T-helper 17 cell (primary cell): ENCODE measurements around the gene TMEM256. TPM values are rescaled to one million over a fixed set of nuclear protein-coding genes. Genes with fewer than 3 reads are reported as not detected.
"Not testable (repeated sequence)": the region's sequence is repeated elsewhere in the genome, so short reads cannot be mapped to it uniquely, and the experiment has no call there.

Experiments
- ATAC-seq: fragments of 150-1000 bp; cut with Tn5 transposase; 2 replicates; pipeline ENCODE4 v1.10.0; 2021; ENCODE audit warnings: mild to moderate bottlenecking, moderate library complexity
- DNase-seq, 3 donors: peaks; one replicate each; pipeline versions ENCODE4 v3.0.0 to v3.0.0-alpha.2; 2020 to 2021
- H3K9me3 ChIP-seq: one replicate; pipeline ENCODE4 v1.7.0; 2013; ENCODE audit warnings: low read length, mild to moderate bottlenecking; ENCODE audit not compliant: control insufficient read depth, poor library complexity, severe bottlenecking
- H3K27ac Mint-ChIP-seq: one replicate; pipeline ENCODE4 v1.8.0; 2022; ENCODE audit warnings: mild to moderate bottlenecking, moderate library complexity, mixed read lengths
- H3K27me3 Mint-ChIP-seq: one replicate; pipeline ENCODE4 v1.8.0; 2022; ENCODE audit warnings: mixed read lengths
- H3K36me3 Mint-ChIP-seq: one replicate; pipeline ENCODE4 v1.8.0; 2022; ENCODE audit warnings: low read depth, mixed read lengths
- H3K4me1 Mint-ChIP-seq: one replicate; pipeline ENCODE4 v1.8.0; 2022; ENCODE audit warnings: mild to moderate bottlenecking, mixed read lengths
- H3K4me3 Mint-ChIP-seq: one replicate; pipeline ENCODE4 v1.8.0; 2022; ENCODE audit warnings: mild to moderate bottlenecking, moderate library complexity, mixed read lengths
- total RNA-seq, 4 donors: library from RNA in 2 of 4; stranded (reverse) in 2 of 4; gene quantifications; one replicate each; pipeline ENCODE4 v1.2.3 and lab custom pipeline; 2022 to 2026

The TMEM256 gene
- total RNA-seq, 2 donors from 2014 or later: 27.3 to 31.7 TPM

DNA sequence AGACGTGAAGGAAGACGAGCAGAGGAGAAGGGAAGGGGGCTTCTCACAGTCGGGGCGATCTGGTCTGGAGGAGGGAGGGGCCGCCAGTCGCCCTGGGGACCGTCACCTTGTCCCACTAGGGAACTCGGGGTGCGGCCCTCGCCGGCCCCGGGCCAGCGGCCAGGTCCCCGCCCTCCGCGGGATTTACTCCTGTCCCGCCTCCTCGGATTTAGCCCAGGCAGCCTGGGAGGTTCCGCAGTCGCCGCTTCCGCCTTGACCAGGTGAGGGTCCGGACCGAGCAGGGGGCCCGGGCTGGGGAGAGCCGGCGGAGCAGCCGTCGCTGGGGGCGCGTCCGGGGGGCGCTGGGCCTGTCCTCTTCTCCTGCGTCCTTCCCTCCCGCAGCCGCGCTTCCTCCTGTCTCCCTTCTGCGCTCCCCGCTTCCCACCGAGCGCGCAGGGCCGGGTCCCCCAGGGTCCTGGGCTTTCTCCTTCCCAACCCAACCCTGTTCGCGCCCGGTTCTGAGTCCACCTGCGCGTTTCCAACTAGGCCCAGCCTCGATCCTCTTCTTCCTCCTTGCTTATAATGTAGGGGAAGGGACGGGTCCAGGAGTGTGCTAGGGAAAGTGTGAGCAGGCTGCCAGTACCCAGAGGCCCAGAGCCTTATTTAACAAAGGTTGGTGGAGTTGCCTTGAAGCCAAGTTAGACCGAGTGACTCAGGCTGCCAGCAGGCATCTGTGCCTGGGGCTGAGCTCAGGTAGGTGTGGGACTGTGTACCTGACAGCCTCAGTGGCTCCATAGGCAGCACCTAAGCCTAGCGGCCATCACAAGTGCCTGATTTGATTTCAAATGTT, 22.8 kb downstream of the TMEM256 start, which contains the start of gene TNK1:
TNK1 (plus strand) TSS at position 235 of the 829 bp plus-strand sequence. CDS start 1,838 bp downstream, outside the sequence.
- Mint-ChIP-seq H3K27me3 (peaks cover 39% of the 10 kb centered on the region), H3K4me1 (peaks cover 13% of the 10 kb centered on the region), H3K36me3 (peaks cover 6% of the 10 kb centered on the region), H3K4me3 (no peak within 1 kb of the TSS), H3K27ac (no peak within 1 kb of the TSS)
- ATAC-seq (no peak), DNase-seq (no peak)
- H3K9me3 ChIP-seq: no peaks in the 10 kb centered on the region

DNA sequence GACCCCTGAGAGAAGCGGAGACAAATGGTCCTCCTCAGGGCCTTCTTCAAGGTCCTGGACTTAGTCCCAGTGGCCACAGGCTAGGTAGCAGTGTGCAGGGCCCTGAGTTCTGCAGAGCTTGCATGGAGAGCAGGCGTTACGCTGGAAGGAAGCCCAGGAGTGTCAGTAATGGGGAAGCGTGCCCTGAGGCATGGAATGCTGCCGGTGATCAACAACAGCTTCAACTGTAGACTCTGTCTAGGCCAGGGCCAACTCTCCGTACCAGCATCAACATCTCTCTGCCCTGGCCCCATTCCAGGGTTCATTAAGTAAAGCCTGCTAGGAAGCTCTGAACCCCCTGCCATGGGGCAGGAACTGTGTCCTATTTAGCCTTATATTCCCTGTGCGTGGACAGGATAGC, 23.6 kb downstream of the TMEM256 start:
- no peak overlapping the region for H3K27ac Mint-ChIP-seq
- DNase-seq (no peak), ATAC-seq (no peak)
- H3K4me3 Mint-ChIP-seq: no peak overlapping the region
- peaks cover 3% of the 10 kb centered on the region for H3K36me3 Mint-ChIP-seq
- H3K4me1 Mint-ChIP-seq: peaks cover 10% of the 10 kb centered on the region
- H3K27me3 Mint-ChIP-seq: peaks cover 39% of the 10 kb centered on the region
- no peaks in the 10 kb centered on the region for H3K9me3 ChIP-seq

- peaks cover 39% of the 10 kb centered on the region for H3K27me3 Mint-ChIP-seq
- no peak for ATAC-seq
- H3K4me3 Mint-ChIP-seq: no peak overlapping the region
Measured at GRCh38 chr17:7379134-7379533, 24.8 kb downstream of the TMEM256 start.

GRCh38 chr17:7374353-7374752, 29.5 kb downstream of the TMEM256 start:
- H3K36me3 Mint-ChIP-seq: no peaks in the 10 kb centered on the region
- no peak overlapping the region for H3K4me3 Mint-ChIP-seq
- DNase-seq: no peak
- H3K27ac Mint-ChIP-seq: no peak overlapping the region
- peaks cover 14% of the 10 kb centered on the region for H3K27me3 Mint-ChIP-seq
- H3K4me1 Mint-ChIP-seq: peaks cover 2% of the 10 kb centered on the region
- no peak for ATAC-seq
- no peaks in the 10 kb centered on the region for H3K9me3 ChIP-seq

More at GRCh38 chr17:7379134-7379533, 24.8 kb downstream of the TMEM256 start:
- no peak for DNase-seq
- H3K9me3 ChIP-seq: no peaks in the 10 kb centered on the region
- Mint-ChIP-seq H3K27ac (no peak overlapping the region), H3K4me1 (peaks cover 5% of the 10 kb centered on the region), H3K36me3 (peaks cover 3% of the 10 kb centered on the region)

- Mint-ChIP-seq H3K4me3 (no peak overlapping the region), H3K27ac (no peak overlapping the region), H3K27me3 (peaks cover 9% of the 10 kb centered on the region), H3K4me1 (peaks cover 2% of the 10 kb centered on the region), H3K36me3 (no peaks in the 10 kb centered on the region)
- no peaks in the 10 kb centered on the region for H3K9me3 ChIP-seq
- ATAC-seq (no peak), DNase-seq (no peak)
Measured at GRCh38 chr17:7370853-7371252, 33.0 kb downstream of the TMEM256 start.

DNA sequence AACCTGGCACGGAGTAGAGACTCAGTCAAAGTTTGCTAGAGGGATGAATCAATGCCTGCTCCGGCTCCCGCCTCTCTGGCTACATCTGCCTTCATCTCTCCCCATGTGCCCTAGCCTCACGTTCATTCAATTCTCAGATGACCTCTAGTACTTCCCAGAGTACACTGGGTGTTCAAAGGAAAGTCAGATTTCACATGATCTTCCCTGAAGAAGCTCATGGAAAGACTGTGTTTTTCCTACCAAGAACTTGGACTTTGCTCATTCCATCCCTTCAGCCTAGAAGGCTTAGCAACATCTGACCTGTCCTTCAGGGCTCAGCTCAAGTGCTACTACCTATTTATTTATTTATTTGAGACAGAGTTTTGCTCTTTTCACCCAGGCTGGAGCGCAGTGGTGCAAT, 34.1 kb downstream of the TMEM256 start:
- H3K9me3 ChIP-seq: no peaks in the 10 kb centered on the region
- no peak overlapping the region for H3K27ac Mint-ChIP-seq
- H3K4me1 Mint-ChIP-seq: peaks cover 7% of the 10 kb centered on the region
- H3K4me3 Mint-ChIP-seq: no peak overlapping the region
- peaks cover 14% of the 10 kb centered on the region for H3K27me3 Mint-ChIP-seq
- ATAC-seq (no peak), DNase-seq (no peak)
- peaks cover 2% of the 10 kb centered on the region for H3K36me3 Mint-ChIP-seq

- not testable (repeated sequence) for H3K9me3 ChIP-seq, H3K4me3 Mint-ChIP-seq, DNase-seq, ATAC-seq, H3K4me1 Mint-ChIP-seq, H3K36me3 Mint-ChIP-seq, H3K27ac Mint-ChIP-seq
- peaks cover 14% of the 10 kb centered on the region for H3K27me3 Mint-ChIP-seq
Measured at GRCh38 chr17:7368599-7368994, 35.3 kb downstream of the TMEM256 start.

- Mint-ChIP-seq H3K27ac (no peak overlapping the region), H3K4me3 (no peak overlapping the region), H3K4me1 (peaks cover 7% of the 10 kb centered on the region), H3K36me3 (peaks cover 2% of the 10 kb centered on the region), H3K27me3 (peaks cover 14% of the 10 kb centered on the region)
- DNase-seq: no peak
- no peak for ATAC-seq
- H3K9me3 ChIP-seq: no peaks in the 10 kb centered on the region
Measured at GRCh38 chr17:7367918-7368598, 35.8 kb downstream of the TMEM256 start.

- H3K4me1 Mint-ChIP-seq: peaks cover 7% of the 10 kb centered on the region
- DNase-seq: no peak
- H3K9me3 ChIP-seq: no peaks in the 10 kb centered on the region
- peaks cover 17% of the 10 kb centered on the region for H3K27me3 Mint-ChIP-seq
- ATAC-seq: no peak
- no peak overlapping the region for H3K4me3 Mint-ChIP-seq
- peaks cover 2% of the 10 kb centered on the region for H3K36me3 Mint-ChIP-seq
- H3K27ac Mint-ChIP-seq: no peak overlapping the region
Measured at GRCh38 chr17:7367083-7367482, 36.8 kb downstream of the TMEM256 start.

GRCh38 chr17:7365963-7366362, 37.9 kb downstream of the TMEM256 start:
- not testable (repeated sequence) for H3K27ac Mint-ChIP-seq, H3K9me3 ChIP-seq, H3K4me1 Mint-ChIP-seq, ATAC-seq, H3K4me3 Mint-ChIP-seq, DNase-seq, H3K36me3 Mint-ChIP-seq
- H3K27me3 Mint-ChIP-seq: peaks cover 24% of the 10 kb centered on the region

DNA sequence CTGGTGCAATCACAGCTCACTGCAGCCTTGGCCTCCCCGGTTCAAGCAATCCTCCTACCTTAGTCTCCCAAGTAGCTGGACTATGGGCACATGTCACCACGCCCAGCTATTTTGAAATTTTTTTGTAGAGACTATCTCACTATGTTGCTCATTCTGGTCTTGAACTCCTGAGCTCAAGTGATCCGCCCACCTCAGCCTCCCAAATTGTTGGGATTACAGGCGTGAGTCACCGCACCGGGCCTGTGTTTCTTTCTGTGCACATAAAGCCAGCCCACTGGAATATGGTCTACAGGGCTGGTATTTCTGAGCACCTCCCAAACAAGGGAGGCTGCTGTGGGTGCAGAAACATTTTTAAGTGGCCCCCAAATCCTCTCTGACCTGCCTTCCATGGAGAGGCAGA, 40.6 kb downstream of the TMEM256 start:
- Mint-ChIP-seq H3K36me3 (peaks cover 2% of the 10 kb centered on the region), H3K27me3 (peaks cover 15% of the 10 kb centered on the region), H3K4me1 (peaks cover 5% of the 10 kb centered on the region), H3K4me3 (no peak overlapping the region), H3K27ac (no peak overlapping the region)
- H3K9me3 ChIP-seq: no peaks in the 10 kb centered on the region
- DNase-seq (no peak), ATAC-seq (no peak)

- peaks cover 5% of the 10 kb centered on the region for H3K4me1 Mint-ChIP-seq
- no peak for DNase-seq
- H3K4me3 Mint-ChIP-seq: no peak overlapping the region
- H3K27me3 Mint-ChIP-seq: peaks cover 15% of the 10 kb centered on the region
- no peak for ATAC-seq
- no peak overlapping the region for H3K27ac Mint-ChIP-seq
- peaks cover 2% of the 10 kb centered on the region for H3K36me3 Mint-ChIP-seq
- no peaks in the 10 kb centered on the region for H3K9me3 ChIP-seq
Measured at GRCh38 chr17:7361906-7362305, 42.0 kb downstream of the TMEM256 start.

DNA sequence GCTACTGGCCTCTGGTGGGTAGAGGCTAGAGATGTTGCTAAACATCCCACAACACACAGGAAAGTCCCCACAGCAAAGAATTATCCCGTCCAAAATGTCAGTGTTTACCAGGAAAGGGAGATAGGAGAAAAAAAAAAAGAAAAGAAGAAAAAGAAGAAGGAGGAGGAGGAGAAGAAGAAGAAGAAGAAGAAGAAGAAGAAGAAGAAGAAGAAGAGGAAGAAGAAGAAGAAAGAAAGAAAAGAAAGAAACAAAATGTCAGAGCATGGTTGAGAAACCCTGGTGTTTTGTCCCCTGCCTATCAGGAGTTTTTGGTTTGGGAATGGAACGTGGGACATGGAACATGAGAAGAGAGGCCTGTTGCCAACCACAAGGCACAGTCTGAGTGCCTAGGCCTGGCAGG, 46.5 kb downstream of the TMEM256 start:
- Mint-ChIP-seq H3K27me3 (peaks cover 10% of the 10 kb centered on the region), H3K4me3 (no peak overlapping the region), H3K27ac (no peak overlapping the region), H3K4me1 (peaks cover 19% of the 10 kb centered on the region), H3K36me3 (no peaks in the 10 kb centered on the region)
- ATAC-seq (no peak), DNase-seq (no peak)
- H3K9me3 ChIP-seq: no peaks in the 10 kb centered on the region
